Coronary artery (tissue), 2 donors: Measurements from ENCODE around the gene RIBC2.

Experiments used
- DNase-seq: peaks from one replicate; pipeline ENCODE4 v3.0.0-alpha.2; 2017; ENCODE audit warnings: low spot score
- H3K27ac ChIP-seq, 2 donors: fragments of 200-600 bp; sonication (generic); one replicate each; pipeline ENCODE4 v1.5.1; 2016 to 2019
- H3K4me3 ChIP-seq: fragments of 200-600 bp; sonication (generic); 2 replicates; pipeline ENCODE4 v1.5.1; 2016; ENCODE audit warnings: mild to moderate bottlenecking, moderate library complexity
- CTCF ChIP-seq: fragments of 200-600 bp; sonication (generic); IDR thresholded peaks from one replicate; pipeline ENCODE4 v1.5.1; 2019; ENCODE audit warnings: antibody characterized with exemption

RIBC2 gene

DNA sequence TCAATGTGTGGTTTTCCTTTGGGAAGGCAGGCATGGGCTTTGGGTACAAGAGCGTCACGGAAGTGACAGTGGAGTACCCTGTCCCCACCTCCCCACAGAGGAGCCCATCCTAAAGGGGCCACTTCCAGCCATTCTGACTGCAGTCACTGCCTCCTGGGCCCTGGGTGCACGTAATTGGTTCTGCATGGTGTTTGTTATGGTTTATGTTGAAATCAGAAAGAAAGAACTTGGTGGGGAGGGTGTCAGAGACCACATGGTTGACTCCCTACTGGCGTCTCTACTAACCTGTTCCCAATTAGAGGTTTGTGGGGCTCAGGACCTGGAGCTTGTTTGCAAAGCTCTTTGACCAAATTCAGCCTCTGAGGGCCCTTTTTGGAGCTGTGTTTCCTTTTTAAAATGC lies 40.8 kb downstream of the RIBC2 start:
- no peak for TF ChIP-seq CTCF
- DNase-seq: no peak
- H3K27ac ChIP-seq: peak overlapping the region in 1 of 2 donors; percentile 73
- no peak overlapping the region for H3K4me3 ChIP-seq

DNA sequence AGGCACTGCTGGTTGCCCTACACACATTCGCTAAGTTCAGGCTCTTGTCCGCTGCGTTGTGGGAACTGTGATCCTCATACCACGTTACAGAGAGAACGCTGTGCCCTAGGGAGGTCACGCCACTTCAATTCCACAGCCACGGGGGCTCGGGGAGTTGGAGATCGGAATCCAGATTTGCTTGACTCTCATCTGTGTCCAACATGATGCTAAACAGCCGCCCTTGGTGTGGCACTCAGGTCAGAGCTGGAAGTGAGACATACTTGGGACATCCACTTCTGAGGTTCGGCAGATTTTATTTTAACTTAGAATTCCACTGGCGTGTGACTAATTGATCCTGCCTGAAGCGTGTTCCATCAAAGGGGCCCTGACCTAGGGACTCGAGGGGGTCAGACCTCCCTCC lies 41.7 kb downstream of the RIBC2 start:
- TF ChIP-seq CTCF: no peak
- Histone ChIP-seq H3K4me3 (no peak overlapping the region), H3K27ac (no peak overlapping the region)
- DNase-seq: no peak

DNA sequence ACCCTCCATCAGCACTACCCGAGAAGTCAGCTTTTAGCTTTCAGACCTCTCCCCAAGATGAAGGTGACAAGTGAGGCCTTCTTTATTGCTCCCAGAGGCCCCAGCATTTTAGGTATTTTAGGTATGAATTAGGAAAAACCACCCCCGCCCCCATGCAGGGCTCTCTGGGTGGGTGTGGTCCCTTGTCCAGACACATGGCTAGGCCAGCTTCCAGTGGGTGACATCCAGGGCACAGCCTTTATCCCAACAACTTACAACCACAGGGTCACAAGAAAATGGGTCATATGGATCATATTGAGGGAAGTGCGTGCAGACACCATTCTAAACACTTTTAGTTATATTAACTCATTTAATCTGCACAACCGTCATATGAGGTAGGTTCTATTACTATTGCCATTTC lies 42.1 kb downstream of the RIBC2 start:
- Histone ChIP-seq H3K27ac (no peak overlapping the region), H3K4me3 (no peak overlapping the region)
- DNase-seq: no peak
- TF ChIP-seq CTCF: no peak

DNA sequence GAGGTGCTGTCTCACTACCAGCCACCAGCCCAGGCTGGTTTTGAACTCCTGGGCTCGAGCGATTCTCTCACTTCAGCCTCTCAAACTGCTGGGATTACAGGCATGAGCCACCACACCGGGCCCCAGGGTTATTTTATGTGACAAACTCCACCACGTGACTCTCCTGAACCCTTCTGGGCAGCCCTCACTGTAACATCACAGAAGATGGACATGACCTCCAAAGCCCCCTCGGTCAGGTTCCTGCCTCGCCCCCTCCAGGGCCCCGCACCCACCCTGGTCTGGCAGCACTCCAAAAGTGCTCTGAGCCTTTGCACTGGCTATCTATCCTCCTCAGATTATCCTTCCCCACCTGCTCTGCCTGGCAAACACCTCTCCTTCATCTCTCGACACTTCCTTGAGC lies 43.3 kb downstream of the RIBC2 start:
- no peak overlapping the region for H3K27ac ChIP-seq
- TF ChIP-seq CTCF: no peak

GRCh38 chr22:45458532-45458931 lies 45.0 kb downstream of the RIBC2 start:
- no peak overlapping the region for H3K4me3 ChIP-seq
- no peak for TF ChIP-seq CTCF
- DNase-seq: no peak
- H3K27ac ChIP-seq: no peak overlapping the region

More for the DNA sequence above, 43.3 kb downstream of the RIBC2 start:
- no peak for DNase-seq
- no peak overlapping the region for H3K4me3 ChIP-seq

- DNase-seq: no peak
- Histone ChIP-seq H3K4me3 (no peak overlapping the region), H3K27ac (peak overlapping the region in 1 of 2 donors; percentile 40)
- no peak for TF ChIP-seq CTCF
These were observed 45.7 kb downstream of the RIBC2 start for GRCh38 chr22:45459235-45459634.

GRCh38 chr22:45460288-45461109 lies 47.0 kb downstream of the RIBC2 start:
- Histone ChIP-seq H3K4me3 (no peak overlapping the region), H3K27ac (peak overlapping the region in 1 of 2 donors; percentile 66)
- no peak for DNase-seq
- no peak for TF ChIP-seq CTCF
